Caco-2 (cell line): ENCODE data around the gene GRID1. TPM values are rescaled to one million over a fixed set of nuclear protein-coding genes. Genes with fewer than 3 reads are reported as not detected.
A peak's percentile ranks its signal among the peaks of the same experiment; 100 is the strongest.

ENCODE experiments used
- BruUV-seq: library from RNA; stranded (reverse); fragments of 400-500 nt; replicated peaks from 2 replicates; lab custom pipeline; 2021; lab: Mats Ljungman, UMichigan
- CTCF ChIA-PET: fragments of 300-600 bp; sonication (Branson Sonifier 250); formaldehyde crosslinking; loops from one replicate; lab custom pipeline; 2022; ENCODE audit warnings: antibody characterized with exemption; lab: Charles Lee
- POLR2A ChIA-PET: fragments of 300-600 bp; sonication (Branson Sonifier 250); formaldehyde crosslinking; loops from one replicate; lab custom pipeline; 2022; ENCODE audit warnings: antibody characterized with exemption; lab: Charles Lee
- DNase-seq, 2 experiments: peaks; one replicate each; pipeline versions ENCODE4 v3.0.0 to v3.0.0-alpha.2; 2020 to 2022
- H3K27me3 ChIP-seq: replicated peaks from 2 replicates; pipeline ENCODE4 v1.6.0; 2011; ENCODE audit warnings: low read length; ENCODE audit not compliant: control insufficient read depth, insufficient read depth
- H3K36me3 ChIP-seq: 2 replicates; pipeline ENCODE4 v1.5.1; 2011; ENCODE audit warnings: low read length; ENCODE audit not compliant: control insufficient read depth, insufficient read depth
- H3K4me1 ChIP-seq: fragments of 250-450 bp; sonication (Bioruptor Pico); 2 replicates; pipeline ENCODE4 v1.5.1; 2020; ENCODE audit warnings: mild to moderate bottlenecking
- H3K4me3 ChIP-seq: 2 replicates; pipeline ENCODE4 v1.5.1; 2011; ENCODE audit warnings: low read depth, mild to moderate bottlenecking, control low read depth, low read length
- H3K9me3 ChIP-seq: fragments of 250-450 bp; sonication (Bioruptor Pico); 2 replicates; pipeline ENCODE4 v1.5.1; 2020; ENCODE audit warnings: mild to moderate bottlenecking, moderate library complexity
- H3K27ac Mint-ChIP-seq: one replicate; pipeline ENCODE4 v1.8.0; 2022; ENCODE audit warnings: mixed read lengths; ENCODE audit not compliant: unreplicated experiment
- H3K27me3 Mint-ChIP-seq: one replicate; pipeline ENCODE4 v1.8.0; 2022; ENCODE audit warnings: mixed read lengths; ENCODE audit not compliant: insufficient read depth, unreplicated experiment
- H3K36me3 Mint-ChIP-seq: one replicate; pipeline ENCODE4 v1.8.0; 2022; ENCODE audit warnings: mild to moderate bottlenecking, mixed read lengths; ENCODE audit not compliant: insufficient read depth, unreplicated experiment
- H3K4me1 Mint-ChIP-seq: one replicate; pipeline ENCODE4 v1.8.0; 2022; ENCODE audit warnings: low read depth, mixed read lengths; ENCODE audit not compliant: unreplicated experiment
- H3K4me3 Mint-ChIP-seq: one replicate; pipeline ENCODE4 v1.8.0; 2022; ENCODE audit warnings: mild to moderate bottlenecking, moderate library complexity, mixed read lengths; ENCODE audit not compliant: unreplicated experiment
- H3K9me3 Mint-ChIP-seq: one replicate; pipeline ENCODE4 v1.8.0; 2022; ENCODE audit warnings: mixed read lengths; ENCODE audit not compliant: unreplicated experiment
- CTCF ChIP-seq, 2 experiments: fragments of 200-600 bp in 1 of 2; IDR thresholded peaks; 1 replicate in 1 of 2; 2 replicates in 1 of 2; pipeline versions ENCODE4 v1.5.1 to v1.8.0; 2011 to 2022; ENCODE audit warnings: antibody characterized with exemption in 1 of 2, control low read depth in 1 of 2, inconsistent platforms in 1 of 2, low read depth in 1 of 2, low read length in 1 of 2, mild to moderate bottlenecking in 1 of 2, moderate library complexity in 1 of 2; ENCODE audit not compliant: insufficient read depth in 1 of 2, severe bottlenecking in 1 of 2, unreplicated experiment in 1 of 2
- intact Hi-C: fragments of 100-400 bp; cut with micrococcal nuclease; formaldehyde crosslinking; loops from one replicate; pipeline ENCODE4 v1.10.0; 2022; ENCODE audit not compliant: unreplicated experiment
- total RNA-seq: library from RNA; stranded (reverse); gene quantifications from 2 replicates; pipeline ENCODE4 v1.2.3, GENCODE V29; 2022

GRID1 gene
- total RNA-seq, 1 experiment from 2014 or later = 8.0 TPM

- peaks cover 5% of the 10 kb centered on the region; the same call in 1 of the 2 replicates for H3K9me3 ChIP-seq
- no TSS peak for BruUV-seq
- Mint-ChIP-seq H3K9me3 (no peaks in the 10 kb centered on the region), H3K4me1 (no peaks in the 10 kb centered on the region), H3K4me3 (no peak overlapping the region), H3K27ac (no peak overlapping the region), H3K36me3 (no peaks in the 10 kb centered on the region), H3K27me3 (no peaks in the 10 kb centered on the region)
- H3K4me3 ChIP-seq = no peak overlapping the region
- ChIA-PET CTCF (no interaction called here), POLR2A (no interaction called here)
- H3K27me3 ChIP-seq = 0 out of 2 replicates have a peak, but pooled peaks cover 1% of the 10 kb centered on the region
- intact Hi-C loops = no loop called here
- H3K36me3 ChIP-seq = no peaks in the 10 kb centered on the region
- TF ChIP-seq CTCF (IDR thresholded peaks at IDR 0.05; ENCODE audit: insufficient read depth in 1 of 2, low read depth in 1 of 2, low read length in 1 of 2, severe bottlenecking in 1 of 2, unreplicated experiment in 1 of 2) = no peak
- no peaks in the 10 kb centered on the region for H3K4me1 ChIP-seq
- peak in 1 of 2 experiments; percentile 20 for DNase-seq
These were observed 111.0 kb downstream of the GRID1 start for GRCh38 chr10:86255405-86256251.

- ChIA-PET POLR2A (no interaction called here), CTCF (no interaction called here)
- Mint-ChIP-seq H3K27me3 (no peaks in the 10 kb centered on the region), H3K36me3 (no peaks in the 10 kb centered on the region), H3K4me3 (no peak overlapping the region), H3K4me1 (no peaks in the 10 kb centered on the region), H3K9me3 (no peaks in the 10 kb centered on the region), H3K27ac (no peak overlapping the region)
- peaks cover 5% of the 10 kb centered on the region; the same call in 1 of the 2 replicates for H3K9me3 ChIP-seq
- H3K4me1 ChIP-seq = no peaks in the 10 kb centered on the region
- BruUV-seq = no TSS peak
- H3K36me3 ChIP-seq = no peaks in the 10 kb centered on the region
- intact Hi-C loops = no loop called here
- no peak for TF ChIP-seq CTCF (IDR thresholded peaks at IDR 0.05; ENCODE audit: insufficient read depth in 1 of 2, low read depth in 1 of 2, low read length in 1 of 2, severe bottlenecking in 1 of 2, unreplicated experiment in 1 of 2)
- H3K27me3 ChIP-seq = 0 out of 2 replicates have a peak, but pooled peaks cover 1% of the 10 kb centered on the region
- no peak overlapping the region for H3K4me3 ChIP-seq
- DNase-seq = peak in 1 of 2 experiments; percentile 29
These were observed 111.9 kb downstream of the GRID1 start for GRCh38 chr10:86254526-86255174.

- H3K9me3 ChIP-seq = peaks cover 5% of the 10 kb centered on the region; the same call in 1 of the 2 replicates
- no peak overlapping the region for H3K27ac Mint-ChIP-seq
- H3K27me3 Mint-ChIP-seq = no peaks in the 10 kb centered on the region
- H3K4me3 Mint-ChIP-seq = no peak overlapping the region
- H3K36me3 Mint-ChIP-seq = no peaks in the 10 kb centered on the region
- no peaks in the 10 kb centered on the region for H3K4me1 Mint-ChIP-seq
- intact Hi-C loops = no loop called here
- no peak for DNase-seq
- TF ChIP-seq CTCF (IDR thresholded peaks at IDR 0.05; ENCODE audit: insufficient read depth in 1 of 2, low read depth in 1 of 2, low read length in 1 of 2, severe bottlenecking in 1 of 2, unreplicated experiment in 1 of 2) = no peak
- BruUV-seq = no TSS peak
- H3K4me1 ChIP-seq = no peaks in the 10 kb centered on the region
- no peaks in the 10 kb centered on the region for H3K9me3 Mint-ChIP-seq
- CTCF ChIA-PET = no interaction called here
- POLR2A ChIA-PET = no interaction called here
- H3K4me3 ChIP-seq = no peak overlapping the region
- H3K27me3 ChIP-seq = 0 out of 2 replicates have a peak, but pooled peaks cover 1% of the 10 kb centered on the region
- H3K36me3 ChIP-seq = no peaks in the 10 kb centered on the region
These were observed 112.5 kb downstream of the GRID1 start for GRCh38 chr10:86254081-86254480.
